SH-SY5Y (cell line): ENCODE data around the gene GALNT4.

Source experiments
- GATA2 ChIP-seq: IDR thresholded peaks from 2 replicates; pipeline ENCODE4 v1.6.1; 2011; ENCODE audit warnings: mild to moderate bottlenecking, low read depth, low read length
- GATA3 ChIP-seq: IDR thresholded peaks from 2 replicates; pipeline ENCODE4 v1.6.1; 2011; ENCODE audit warnings: low read depth, mild to moderate bottlenecking, low read length, moderate library complexity

GRCh38 chr12:89544681-89545184, 20.1 kb upstream of the GALNT4 start:
- TF ChIP-seq GATA2 (no peak), GATA3 (no peak)
